Suprapubic skin (tissue), 4 donors: Measurements from ENCODE around the gene EID2.

Experiments
- CTCF ChIP-seq, 2 donors: fragments of 200-600 bp in 1 of 2; fragments of 450-650 bp in 1 of 2; sonication (generic) in 1 of 2; IDR thresholded peaks; one replicate each; pipeline ENCODE4 v1.5.1; 2016 to 2019; ENCODE audit warnings: antibody characterized with exemption in 2 of 2, mild to moderate bottlenecking in 1 of 2, moderate library complexity in 1 of 2
- EP300 ChIP-seq: sonication (generic); formaldehyde crosslinking; IDR thresholded peaks from one replicate; pipeline ENCODE4 v1.6.1; 2017; ENCODE audit warnings: antibody characterized with exemption
- POLR2A ChIP-seq, 2 donors: fragments of 450-650 bp; IDR thresholded peaks; one replicate each; pipeline ENCODE4 v1.6.1; 2017; ENCODE audit warnings: antibody characterized with exemption in 2 of 2, mild to moderate bottlenecking in 2 of 2, moderate library complexity in 2 of 2
- POLR2AphosphoS5 ChIP-seq, 3 donors: sonication (generic); formaldehyde crosslinking; IDR thresholded peaks; one replicate each; pipeline ENCODE4 v1.6.1; 2017; ENCODE audit warnings: antibody characterized with exemption in 3 of 3

DNA sequence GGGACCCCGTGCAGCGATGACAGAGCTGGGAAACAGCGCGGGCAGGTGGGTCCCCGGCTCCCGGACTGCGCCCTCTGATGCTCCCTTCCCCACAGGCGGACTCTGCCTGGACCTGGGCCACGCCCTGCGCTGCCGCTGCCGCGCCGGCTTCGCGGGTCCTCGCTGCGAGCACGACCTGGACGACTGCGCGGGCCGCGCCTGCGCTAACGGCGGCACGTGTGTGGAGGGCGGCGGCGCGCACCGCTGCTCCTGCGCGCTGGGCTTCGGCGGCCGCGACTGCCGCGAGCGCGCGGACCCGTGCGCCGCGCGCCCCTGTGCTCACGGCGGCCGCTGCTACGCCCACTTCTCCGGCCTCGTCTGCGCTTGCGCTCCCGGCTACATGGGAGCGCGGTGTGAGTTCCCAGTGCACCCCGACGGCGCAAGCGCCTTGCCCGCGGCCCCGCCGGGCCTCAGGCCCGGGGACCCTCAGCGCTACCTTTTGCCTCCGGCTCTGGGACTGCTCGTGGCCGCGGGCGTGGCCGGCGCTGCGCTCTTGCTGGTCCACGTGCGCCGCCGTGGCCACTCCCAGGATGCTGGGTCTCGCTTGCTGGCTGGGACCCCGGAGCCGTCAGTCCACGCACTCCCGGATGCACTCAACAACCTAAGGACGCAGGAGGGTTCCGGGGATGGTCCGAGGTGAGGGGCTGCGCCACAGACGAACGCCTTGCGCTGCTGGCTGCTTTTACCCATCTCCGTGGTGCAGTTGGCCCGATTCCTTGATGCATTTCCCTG, 32.8 kb downstream of the EID2 start:
- TF ChIP-seq CTCF (IDR thresholded peaks at IDR 0.05), result no peak
- no peak for TF ChIP-seq EP300
- no peak for TF ChIP-seq POLR2A (IDR thresholded peaks at IDR 0.05)
- no peak for TF ChIP-seq POLR2AphosphoS5 (IDR thresholded peaks at IDR 0.05)
